HG02885 (cell line): ENCODE results near the gene CTIF.

ENCODE experiments used
- ATAC-seq: cut with Tn5 transposase; IDR thresholded peaks from one replicate; pipeline ENCODE4 v1.9.1; 2021; ENCODE audit warnings: mild to moderate bottlenecking; ENCODE audit not compliant: unreplicated experiment, poor library complexity

The CTIF gene

GRCh38 chr18:48898521-48898920 lies 359.7 kb downstream of the CTIF start:
- no peak for ATAC-seq

GRCh38 chr18:48899558-48900174 lies 360.8 kb downstream of the CTIF start:
- no peak for ATAC-seq

GRCh38 chr18:48900469-48900868 lies 361.6 kb downstream of the CTIF start:
- no peak for ATAC-seq

- ATAC-seq = no peak
Measured at GRCh38 chr18:48901145-48902022, 362.6 kb downstream of the CTIF start.

- ATAC-seq = no peak
Measured at GRCh38 chr18:48902023-48902855, 363.4 kb downstream of the CTIF start.

- no peak for ATAC-seq
Measured at GRCh38 chr18:48902856-48903601, 364.2 kb downstream of the CTIF start.

- no peak for ATAC-seq
Measured at GRCh38 chr18:48904091-48904490, 365.3 kb downstream of the CTIF start.

GRCh38 chr18:48904847-48905394 lies 366.1 kb downstream of the CTIF start:
- no peak for ATAC-seq

- ATAC-seq = no peak
Measured at GRCh38 chr18:48905513-48905912, 366.7 kb downstream of the CTIF start.

GRCh38 chr18:48908916-48909315 lies 370.1 kb downstream of the CTIF start:
- ATAC-seq = no peak

- ATAC-seq = no peak
Measured at GRCh38 chr18:48909721-48910120, 370.9 kb downstream of the CTIF start.

- ATAC-seq = no peak
Measured at GRCh38 chr18:48910972-48911545, 372.2 kb downstream of the CTIF start.
